DMS79 treated with DMSO at 0.1 percent for 48 hours (cell line): ENCODE results near the gene OR5A2.
"Not testable (repeated sequence)": the region's sequence is repeated elsewhere in the genome, so short reads cannot be mapped to it uniquely, and the experiment has no call there.

Source experiments
- DNase-seq: peaks from one replicate; lab custom pipeline; 2025; lab: John Stamatoyannopoulos, UW

Gene OR5A2

GRCh38 chr11:59426361-59427067, at the start of gene OR5A2:
OR5A2 (minus strand) TSS chr11:59426413; CDS start chr11:59422953, 3,460 bp downstream.
- no peak for DNase-seq

- no peak for DNase-seq
Observed at GRCh38 chr11:59475176-59475575, 49.0 kb upstream of the OR5A2 start.

GRCh38 chr11:59473015-59473414, 46.8 kb upstream of the OR5A2 start, which contains the start of gene OR4D10:
OR4D10 (plus strand) TSS chr11:59473315; CDS start chr11:59477430, 4,115 bp downstream.
- no peak for DNase-seq

GRCh38 chr11:59463190-59463641, 37.0 kb upstream of the OR5A2 start:
- no peak for DNase-seq

GRCh38 chr11:59459916-59460315, 33.7 kb upstream of the OR5A2 start:
- DNase-seq, result no peak

- no peak for DNase-seq
Observed at GRCh38 chr11:59456661-59457060, 30.4 kb upstream of the OR5A2 start, which contains the start of gene OR4D6. OR4D6 (plus strand) TSS chr11:59456961; CDS start chr11:59456961, 0 bp downstream.

- DNase-seq, result no peak
Observed at GRCh38 chr11:59448484-59448883, 22.3 kb upstream of the OR5A2 start.

GRCh38 chr11:59445624-59446023, 19.4 kb upstream of the OR5A2 start:
- not testable (repeated sequence) for DNase-seq

- no peak for DNase-seq
Observed at GRCh38 chr11:59437770-59438169, 11.6 kb upstream of the OR5A2 start.

- DNase-seq, result no peak
Observed at GRCh38 chr11:59436169-59436568, 10.0 kb upstream of the OR5A2 start, which contains the start of gene OR5A1. OR5A1 (plus strand) TSS chr11:59436469; CDS start chr11:59443169, 6,700 bp downstream.

GRCh38 chr11:59429924-59430516, 3.8 kb upstream of the OR5A2 start:
- DNase-seq, result peak; percentile 3

- DNase-seq, result no peak
Observed at GRCh38 chr11:59427068-59427382, 812 bp upstream of the OR5A2 start.

- DNase-seq, result no peak
Observed at GRCh38 chr11:59425131-59425530, 1.1 kb downstream of the OR5A2 start.

GRCh38 chr11:59423835-59424234, 2.4 kb downstream of the OR5A2 start:
- DNase-seq, result no peak

- DNase-seq, result no peak
Observed at GRCh38 chr11:59418156-59418555, 8.1 kb downstream of the OR5A2 start.

- DNase-seq, result no peak
Observed at GRCh38 chr11:59417023-59417422, 9.2 kb downstream of the OR5A2 start.

- no peak for DNase-seq
Observed at GRCh38 chr11:59416613-59417012, 9.6 kb downstream of the OR5A2 start.

GRCh38 chr11:59415111-59415510, 11.1 kb downstream of the OR5A2 start:
- no peak for DNase-seq

GRCh38 chr11:59413646-59414045, 12.6 kb downstream of the OR5A2 start:
- DNase-seq, result no peak

GRCh38 chr11:59403546-59403945, 22.7 kb downstream of the OR5A2 start:
- no peak for DNase-seq

GRCh38 chr11:59401262-59401552, 25.0 kb downstream of the OR5A2 start:
- DNase-seq, result no peak

- no peak for DNase-seq
Observed at GRCh38 chr11:59400461-59401261, 25.6 kb downstream of the OR5A2 start.

- DNase-seq, result no peak
Observed at GRCh38 chr11:59394186-59394585, 32.0 kb downstream of the OR5A2 start.
